HG03280 (cell line): ENCODE data around the gene PRDM5.

ENCODE experiments used
- ATAC-seq: cut with Tn5 transposase; IDR thresholded peaks from one replicate; pipeline ENCODE4 v1.9.1; 2021; ENCODE audit warnings: mild to moderate bottlenecking, moderate library complexity; ENCODE audit not compliant: unreplicated experiment

Gene PRDM5

GRCh38 chr4:120857312-120857711, 65.2 kb downstream of the PRDM5 start:
- ATAC-seq = no peak

GRCh38 chr4:120856294-120856693, 66.2 kb downstream of the PRDM5 start:
- ATAC-seq = no peak

DNA sequence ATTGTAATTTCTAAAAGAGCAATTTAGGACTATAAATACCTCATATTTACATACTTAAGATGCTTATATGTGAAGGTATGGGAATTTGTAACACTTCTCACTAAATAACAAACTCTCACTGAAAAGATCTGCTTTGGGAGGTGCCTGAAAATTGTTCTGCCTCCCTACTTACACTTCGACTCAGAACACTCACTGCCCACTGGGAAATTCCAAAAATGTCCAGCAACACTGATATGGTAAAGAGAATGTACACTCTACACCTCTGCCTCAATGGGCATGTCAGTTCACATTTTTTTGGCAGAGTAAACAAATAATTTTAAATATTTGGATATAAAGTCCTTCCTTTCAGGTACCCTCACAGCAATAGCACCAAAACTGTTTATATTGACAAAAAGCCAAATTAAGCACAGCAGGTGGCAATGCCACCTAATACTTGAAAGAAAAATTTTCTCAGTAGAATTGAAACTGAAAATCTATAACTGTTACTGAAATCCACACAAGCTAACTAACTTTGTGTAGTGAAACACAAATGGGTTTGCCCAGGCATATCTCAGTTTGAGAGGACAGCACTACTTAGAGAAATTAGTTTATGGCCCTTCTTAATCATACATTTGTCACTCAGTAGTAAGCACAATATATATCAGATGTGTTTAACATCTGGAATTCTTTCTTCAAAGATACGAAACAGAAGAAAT, 67.1 kb downstream of the PRDM5 start:
- peak; percentile 95 for ATAC-seq

DNA sequence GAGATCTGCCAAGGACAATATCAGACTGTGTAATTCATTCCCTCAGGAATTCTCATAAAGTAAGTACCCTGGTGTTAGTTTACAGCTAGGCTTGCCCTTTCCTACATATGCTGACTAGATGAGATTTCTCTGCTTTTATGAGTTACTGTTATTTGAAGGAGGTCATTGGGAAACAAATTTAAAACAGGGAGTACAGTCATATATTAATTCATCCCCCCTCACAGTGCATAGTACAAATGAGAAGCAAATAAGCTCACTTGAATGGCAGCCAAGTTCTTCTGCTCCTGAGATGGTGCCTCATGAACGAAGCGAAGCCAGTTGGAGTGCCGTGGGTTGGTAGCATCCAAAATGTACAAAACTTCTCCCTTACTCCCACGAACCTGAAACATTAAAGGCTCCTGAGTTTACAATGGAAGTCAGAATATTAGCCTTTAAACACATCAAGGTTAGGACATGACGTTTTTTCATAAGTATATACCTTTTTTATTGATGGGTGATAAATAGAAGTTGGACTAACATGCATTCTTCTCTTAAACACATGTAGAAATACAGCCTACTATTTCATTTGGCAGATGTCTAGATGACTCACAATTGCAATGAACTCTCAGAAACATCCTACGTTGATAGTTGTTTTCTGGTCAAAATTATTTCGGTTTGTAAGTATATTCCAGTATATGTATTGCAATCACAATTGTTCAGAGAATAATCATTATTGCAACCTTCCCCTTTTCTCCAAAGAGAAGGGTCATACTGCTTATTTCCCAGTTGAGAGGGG, 69.2 kb downstream of the PRDM5 start:
- no peak for ATAC-seq

DNA sequence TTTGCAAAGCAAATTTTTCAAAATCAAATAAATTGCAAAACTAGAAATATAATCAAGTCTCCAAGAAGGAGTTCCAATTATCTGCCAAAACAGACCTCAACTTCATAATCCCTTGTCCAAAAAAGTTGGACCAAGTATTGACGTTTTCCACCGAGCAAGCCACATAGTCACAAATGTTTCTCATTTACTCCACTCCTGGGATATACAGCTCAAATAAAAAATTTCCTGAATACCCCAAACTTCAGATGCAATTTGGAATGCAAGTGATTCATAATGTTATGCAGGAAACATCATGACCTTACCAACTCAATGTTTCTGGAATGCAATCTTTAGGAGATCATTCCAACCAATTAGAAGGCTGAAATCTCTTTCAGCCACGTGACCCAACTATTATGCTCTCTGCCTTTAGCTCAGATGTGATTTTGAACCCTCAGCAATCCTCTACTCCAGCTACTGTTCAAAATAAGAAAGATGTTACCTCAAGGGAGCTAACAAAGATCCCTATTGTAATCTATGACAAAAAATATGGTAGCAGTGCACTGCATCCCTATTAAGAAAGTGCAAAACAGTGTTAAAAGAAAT, 72.4 kb downstream of the PRDM5 start:
- ATAC-seq = no peak

DNA sequence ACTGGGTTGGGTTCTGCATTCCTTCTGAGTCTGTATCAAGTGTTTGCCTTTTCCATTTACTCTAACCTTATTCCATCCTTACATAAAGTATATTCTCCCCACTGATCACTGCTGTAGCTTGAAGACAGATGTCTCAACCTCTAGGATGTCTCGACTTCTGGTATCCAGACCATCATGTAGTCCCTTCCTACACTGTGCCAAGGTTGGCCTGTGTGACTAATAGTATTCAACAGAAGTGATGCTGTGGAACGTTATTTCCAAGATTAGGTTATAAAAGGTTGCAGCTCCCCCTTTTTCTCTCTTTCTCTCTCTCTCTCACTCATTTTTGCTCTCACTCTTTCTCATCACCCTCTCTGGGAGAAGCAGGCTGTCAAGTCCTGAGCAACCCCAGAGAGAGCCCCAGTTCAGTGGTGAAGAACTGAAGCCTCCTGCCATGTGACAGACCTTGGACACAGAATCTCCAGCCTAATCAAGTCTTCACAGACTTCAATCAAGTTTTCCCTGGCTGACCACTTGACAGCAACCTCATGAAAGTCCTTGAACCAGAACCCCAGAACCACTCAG, 75.4 kb downstream of the PRDM5 start:
- no peak for ATAC-seq

DNA sequence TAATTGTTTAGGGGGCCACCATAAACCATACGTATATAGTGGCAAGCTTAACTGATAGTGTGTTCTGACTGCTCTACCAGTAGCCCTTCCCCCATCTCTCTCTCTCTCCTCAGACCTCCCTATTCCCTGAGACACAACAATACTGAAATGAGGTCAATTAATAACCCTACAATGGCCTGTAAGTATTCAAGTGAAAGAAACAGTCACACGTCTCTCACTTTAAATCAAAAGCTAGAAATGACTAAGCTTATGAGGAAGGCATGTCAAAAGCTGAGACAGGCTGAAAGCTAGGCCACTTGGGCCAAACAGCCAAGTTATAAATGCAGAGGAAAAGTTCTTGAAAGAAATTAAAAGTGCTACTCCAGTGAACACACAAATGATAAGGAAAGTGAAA, 78.0 kb downstream of the PRDM5 start:
- peak; percentile 62 for ATAC-seq

DNA sequence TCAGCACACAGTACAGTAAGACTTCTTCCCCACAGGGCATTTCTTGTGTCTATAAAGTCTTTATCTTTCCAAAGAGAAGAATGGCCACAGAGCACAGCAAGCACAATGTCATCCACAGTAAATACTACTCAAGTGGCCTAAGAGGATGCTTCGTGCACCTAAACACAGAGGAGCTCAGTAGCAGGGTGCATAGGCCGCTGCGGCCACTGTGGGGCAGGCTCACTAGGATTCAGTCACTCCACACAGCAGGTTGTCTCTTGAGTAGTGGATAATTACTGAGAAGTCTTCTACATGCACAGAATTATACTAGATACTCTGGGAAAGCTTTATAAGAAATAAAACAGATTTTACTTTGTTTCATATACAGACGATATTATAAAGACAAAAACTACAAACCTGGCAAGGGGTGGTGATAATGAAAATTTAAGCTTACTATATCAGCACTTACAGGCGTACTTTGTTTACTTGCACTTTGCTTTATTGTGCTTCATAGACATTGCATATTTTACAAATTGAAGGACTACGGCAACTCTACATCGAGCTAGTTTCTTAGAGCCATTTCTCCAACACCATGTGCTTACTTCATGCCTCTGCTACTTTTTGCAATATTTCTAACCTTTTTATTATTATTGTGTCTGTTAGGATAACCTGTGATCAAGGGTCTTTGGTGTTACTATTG, 78.5 kb downstream of the PRDM5 start:
- no peak for ATAC-seq

DNA sequence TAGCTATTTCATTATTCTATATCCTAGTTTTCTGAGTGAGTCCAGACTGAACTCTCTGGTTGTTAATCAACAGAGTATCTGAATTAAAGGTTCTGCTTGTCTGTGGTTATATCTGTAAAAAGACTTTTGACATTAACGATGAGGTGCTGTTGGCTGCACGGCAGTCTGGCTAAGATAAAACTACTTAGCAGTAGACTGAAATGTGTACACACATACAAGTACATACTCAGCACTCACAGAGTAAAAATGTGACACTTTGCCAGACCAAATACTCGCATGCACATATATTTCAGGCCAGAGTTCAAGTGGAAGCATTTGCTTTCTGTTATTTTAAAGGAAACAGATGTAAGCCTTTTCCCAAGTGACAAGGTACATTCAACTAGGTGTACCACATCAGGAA, 80.5 kb downstream of the PRDM5 start:
- no peak for ATAC-seq

GRCh38 chr4:120841580-120841979, 80.9 kb downstream of the PRDM5 start:
- no peak for ATAC-seq

- no peak for ATAC-seq
Observed at GRCh38 chr4:120839974-120840751, 82.4 kb downstream of the PRDM5 start.

DNA sequence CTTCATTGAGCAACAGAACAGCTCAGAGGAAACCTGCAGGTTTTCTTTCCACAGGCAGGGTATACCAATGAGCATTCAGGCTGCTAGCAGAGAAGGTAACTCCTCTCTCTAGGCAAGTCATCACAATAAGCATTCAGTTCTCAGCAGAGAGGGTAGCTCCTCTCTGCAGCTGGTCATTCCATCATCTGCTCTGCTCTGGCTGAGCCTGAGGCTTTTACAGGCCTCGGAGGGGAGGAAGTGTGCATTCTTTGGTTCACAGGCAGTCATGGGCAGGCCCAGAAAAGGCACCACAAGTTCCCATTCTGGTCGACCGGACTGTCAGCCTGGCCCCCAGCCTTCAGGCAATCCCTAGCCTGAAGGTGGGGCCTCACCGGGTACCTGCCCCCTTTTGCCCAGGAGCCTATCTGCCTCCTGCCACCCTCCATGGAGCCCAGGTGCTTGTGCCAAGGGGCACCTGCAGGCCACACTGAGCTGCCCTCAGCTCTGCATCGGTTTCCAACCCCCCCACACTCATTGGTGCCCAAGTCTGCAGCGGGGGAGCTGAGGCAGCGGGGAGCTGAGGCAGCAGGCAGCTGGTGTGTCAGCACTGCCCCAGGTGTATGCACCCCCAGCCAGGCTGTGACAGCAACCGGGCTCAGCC, 83.1 kb downstream of the PRDM5 start:
- ATAC-seq = no peak

- no peak for ATAC-seq
Observed at GRCh38 chr4:120838784-120839183, 83.7 kb downstream of the PRDM5 start.

GRCh38 chr4:120837656-120838055, 84.9 kb downstream of the PRDM5 start:
- no peak for ATAC-seq

DNA sequence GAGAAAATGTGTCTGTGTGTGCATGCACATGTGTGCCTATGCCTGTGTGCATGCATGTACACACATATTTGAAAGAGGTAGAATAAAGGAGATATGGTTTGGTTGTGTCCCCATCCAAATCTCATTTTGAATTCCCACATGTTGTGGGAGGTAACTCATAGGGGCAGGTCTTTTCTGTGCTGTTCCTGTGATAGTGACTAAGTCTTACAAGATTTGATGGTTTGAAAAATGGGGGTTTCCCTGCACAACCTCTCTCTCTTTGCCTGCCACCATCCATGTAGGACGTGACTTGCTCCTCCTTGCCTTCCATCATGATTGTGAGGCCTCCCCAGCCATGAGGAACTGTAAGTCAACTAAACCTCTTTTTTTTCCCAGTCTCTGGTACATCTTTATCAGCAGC, 87.2 kb downstream of the PRDM5 start:
- ATAC-seq = no peak

DNA sequence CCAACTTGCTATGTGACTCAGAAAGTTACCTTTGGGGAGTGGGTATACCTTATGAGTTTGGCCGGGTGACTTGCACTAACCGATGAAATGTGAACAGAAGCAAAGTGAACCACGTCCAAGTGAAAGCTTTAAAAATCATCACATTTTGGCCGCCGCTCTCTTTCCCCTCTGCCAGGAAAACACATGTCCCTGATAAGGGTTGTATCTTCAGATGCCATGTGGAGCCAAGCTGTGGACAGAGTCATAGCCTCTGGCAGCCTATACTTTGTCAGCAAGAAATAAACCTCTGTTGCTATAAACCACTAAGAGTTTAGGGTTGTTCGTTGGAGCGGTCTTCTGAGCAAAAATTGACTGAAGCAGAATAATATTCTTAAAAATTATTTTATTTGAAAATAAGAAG, 92.3 kb downstream of the PRDM5 start:
- ATAC-seq = no peak

GRCh38 chr4:120829113-120829831, 93.3 kb downstream of the PRDM5 start:
- no peak for ATAC-seq

GRCh38 chr4:120826853-120827252, 95.7 kb downstream of the PRDM5 start:
- no peak for ATAC-seq

GRCh38 chr4:120826449-120826848, 96.1 kb downstream of the PRDM5 start:
- ATAC-seq = no peak
